ENCODE results near the gene PLEKHA7. TPM values are rescaled to one million over a fixed set of nuclear protein-coding genes. Genes with fewer than 3 reads are reported as not detected.

The PLEKHA7 gene
- total and polyA plus RNA-seq, 2 of the 13 experiments (the other 11 are each of a cell fraction or from before 2014, with no cell fraction given): 17.5 to 18.7 TPM

GRCh38 chr11:16840951-16841350, 173.3 kb downstream of the PLEKHA7 start:
- no peak overlapping the region for H2AFZ ChIP-seq (ENCODE audit: low read length)
- H3K4me2 ChIP-seq (ENCODE audit: low read depth, low read length): no peak overlapping the region
- FAIRE-seq (no peak), ATAC-seq (no peak), DNase-seq (ENCODE audit: low spot score) (no peak)
- H3K27ac ChIP-seq (ENCODE audit: extremely low read length, insufficient read depth, low read length): no peak overlapping the region
- intact Hi-C loops (cut with micrococcal nuclease; ENCODE audit: unreplicated experiment) (no loop called here), in situ Hi-C loops (cut with HindIII; ENCODE audit: extremely low pct_ligation_motif_present, low pct_unique_long_range_greater_than_20kb) (no loop called here)
- no peaks in the 10 kb centered on the region for H3K4me1 ChIP-seq (ENCODE audit: insufficient read depth, low read length)
- 93% methylated on average over 2 of the region's 2 CpGs for WGBS (ENCODE audit: low lambda C conversion rate)
- no peak overlapping the region for H3K4me3 ChIP-seq (replicated peaks in 1 of 3; ENCODE audit: insufficient read depth in 1 of 3, low read depth in 2 of 3, low read length in 3 of 3)
- ChIA-PET POLR2A (no interaction called here), CTCF (ENCODE audit: low intra/inter-chr PET ratio, low total read pairs) (no interaction called here)
- peaks cover 18 to 61% of the 10 kb centered on the region in 2 experiments for H3K36me3 ChIP-seq (replicated peaks in 1 of 2; ENCODE audit: control insufficient read depth in 1 of 2, insufficient read depth in 2 of 2, low read length in 2 of 2)
- no peaks in the 10 kb centered on the region for H4K20me1 ChIP-seq (ENCODE audit: insufficient read depth, low read length)
- TF ChIP-seq FLYWCH1 (CRISPR knock-in tag; IDR thresholded peaks at IDR 0.05): no peak
- TF ChIP-seq CREB1 (IDR thresholded peaks at IDR 0.05): no peak
- TF ChIP-seq CREB1 (CRISPR knock-in tag; IDR thresholded peaks at IDR 0.05): no peak
- TF ChIP-seq ATM (IDR thresholded peaks at IDR 0.05; ENCODE audit: borderline replicate concordance): no peak
- no peak for TF ChIP-seq SRSF9 (IDR thresholded peaks at IDR 0.05; ENCODE audit: borderline replicate concordance, insufficient read depth, low read depth, low read length, poor library complexity, severe bottlenecking)
- no peak for TF ChIP-seq ZNF782 (CRISPR knock-in tag; IDR thresholded peaks at IDR 0.05; ENCODE audit: borderline replicate concordance)
- no peak for TF ChIP-seq MYPOP (CRISPR knock-in tag; IDR thresholded peaks at IDR 0.05)
- TF ChIP-seq ZNF232 (CRISPR knock-in tag; IDR thresholded peaks at IDR 0.05; ENCODE audit: borderline replicate concordance): no peak
- TF ChIP-seq ISX (CRISPR knock-in tag; conservative IDR thresholded peaks at IDR 0.05): no peak
- TF ChIP-seq ZSCAN12 (CRISPR knock-in tag; IDR thresholded peaks at IDR 0.05): no peak
- TF ChIP-seq PAX8 (CRISPR knock-in tag; IDR thresholded peaks at IDR 0.05; ENCODE audit: borderline replicate concordance): no peak
- TF ChIP-seq ZNF614 (CRISPR knock-in tag; IDR thresholded peaks at IDR 0.05; ENCODE audit: borderline replicate concordance): no peak
- TF ChIP-seq NONO (IDR thresholded peaks at IDR 0.05): no peak
- TF ChIP-seq NONO (CRISPR knock-in tag; conservative IDR thresholded peaks at IDR 0.05): no peak
- no peak for TF ChIP-seq MTERF4 (CRISPR knock-in tag; IDR thresholded peaks at IDR 0.05)
- no peak for TF ChIP-seq GFI1 (CRISPR knock-in tag; IDR thresholded peaks at IDR 0.05; ENCODE audit: borderline replicate concordance)
- TF ChIP-seq NFKB2 (CRISPR knock-in tag; IDR thresholded peaks at IDR 0.05; ENCODE audit: borderline replicate concordance): no peak
- no peak for TF ChIP-seq SCMH1 (CRISPR knock-in tag; IDR thresholded peaks at IDR 0.05; ENCODE audit: borderline replicate concordance)
- TF ChIP-seq RBFOX2 (IDR thresholded peaks at IDR 0.05; ENCODE audit: low read depth, low read length): no peak
- TF ChIP-seq HINFP (CRISPR knock-in tag; IDR thresholded peaks at IDR 0.05; ENCODE audit: low read depth): no peak
- TF ChIP-seq ZNF292 (CRISPR knock-in tag; IDR thresholded peaks at IDR 0.05; ENCODE audit: borderline replicate concordance, low read depth): no peak
- no peak for TF ChIP-seq SRSF4 (IDR thresholded peaks at IDR 0.05; ENCODE audit: low read depth, low read length, poor library complexity, severe bottlenecking)
- H3K9me3 ChIP-seq (ENCODE audit: low read length): no peaks in the 10 kb centered on the region
- H3K79me2 ChIP-seq (ENCODE audit: insufficient read depth, low read length): no peaks in the 10 kb centered on the region
- no peaks in the 10 kb centered on the region for H3K27me3 ChIP-seq (ENCODE audit: control insufficient read depth in 1 of 2, insufficient read depth in 2 of 2, low read length in 2 of 2)
- H3K9ac ChIP-seq (ENCODE audit: insufficient read depth, low read depth, low read length): no peak overlapping the region
- BruUV-seq (replicated peaks): no TSS peak
